GM20431 (cell line): ENCODE results near the gene PSMD8.

Experiments
- in situ Hi-C: fragments of 300-500 bp; cut with MseI, MboI; formaldehyde crosslinking; loops from one replicate; pipeline ENCODE4 v1.15.0; 2020; ENCODE audit warnings: low sequenced_read_pairs; ENCODE audit not compliant: unreplicated experiment

Gene PSMD8

GRCh38 chr19:38385804-38386257 is 11.5 kb downstream of the PSMD8 start:
- in situ Hi-C loops = no loop called here

GRCh38 chr19:38386300-38386970 is 12.1 kb downstream of the PSMD8 start:
- in situ Hi-C loops = no loop called here

DNA sequence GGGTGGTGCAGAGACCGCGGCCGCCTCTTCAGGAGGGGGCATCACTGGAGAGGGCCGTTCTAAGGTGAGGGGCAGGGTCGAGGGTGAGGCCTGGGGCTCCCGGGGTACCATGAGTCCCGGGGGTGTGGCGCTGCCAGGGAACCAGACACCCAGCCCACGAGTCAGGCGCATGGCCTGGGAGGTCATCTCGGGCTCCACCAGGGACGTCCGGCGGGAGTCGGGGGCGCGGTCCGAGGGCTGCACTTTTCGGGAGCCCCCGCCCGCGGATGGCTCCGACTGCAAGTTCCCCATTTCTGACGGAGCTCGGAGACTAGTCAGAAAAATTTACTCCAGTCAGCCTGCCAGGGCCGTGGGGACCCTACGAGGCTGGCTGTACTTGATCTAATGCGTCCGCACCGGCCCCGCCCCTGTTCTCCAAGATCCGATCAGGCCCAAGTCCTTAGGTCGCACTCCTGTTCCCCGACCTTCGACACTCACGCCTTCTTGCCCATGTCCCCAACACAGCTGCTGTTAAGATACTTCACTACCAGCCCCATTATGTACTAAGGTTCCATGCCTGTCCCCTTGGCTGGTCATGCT is 12.7 kb downstream of the PSMD8 start:
- in situ Hi-C loops = no loop called here

DNA sequence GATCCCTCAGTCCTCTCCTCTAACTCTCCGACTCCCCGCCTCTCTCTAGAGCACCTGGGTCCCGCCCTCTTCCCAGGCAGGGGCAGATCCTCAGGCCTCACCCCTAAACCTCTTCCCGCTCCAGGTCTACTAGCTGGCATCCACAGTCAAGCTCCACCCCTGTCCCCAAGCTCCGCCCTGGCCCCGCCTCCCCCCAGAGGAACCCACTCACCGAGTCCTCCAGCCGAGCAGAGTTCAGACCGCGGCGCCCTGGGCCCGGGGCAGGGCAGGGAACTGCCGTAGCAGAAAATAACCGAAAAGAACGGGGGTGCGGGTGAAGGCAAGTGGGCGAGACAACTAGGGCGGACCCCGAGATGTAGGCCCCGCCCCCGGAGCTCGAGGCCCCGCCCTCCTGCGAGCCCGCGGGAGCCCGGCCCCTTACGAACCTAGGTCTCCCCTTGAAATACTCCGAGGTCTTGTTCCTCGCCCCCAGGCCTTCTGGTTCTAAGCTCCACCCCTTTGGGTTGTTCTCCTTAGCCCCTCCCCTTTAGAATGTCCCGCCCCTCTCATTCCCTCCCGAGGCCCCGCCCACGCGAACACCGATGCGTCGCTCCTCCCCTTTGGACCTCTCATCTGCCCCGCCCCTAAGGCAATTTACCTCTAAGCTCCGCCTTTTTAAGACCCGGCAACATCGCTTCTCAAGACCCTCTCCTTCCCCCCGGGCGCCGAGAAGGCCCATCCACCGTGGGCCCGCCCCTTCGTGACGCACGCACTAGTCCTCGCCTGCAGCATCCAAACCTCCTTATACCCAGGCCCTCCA is 13.4 kb downstream of the PSMD8 start, which contains the start of gene GGN:
TSS of gene GGN (minus strand) at position 485 of the 799 bp plus-strand sequence. CDS start 773 bp downstream, outside the sequence.
- in situ Hi-C loops = no loop called here

DNA sequence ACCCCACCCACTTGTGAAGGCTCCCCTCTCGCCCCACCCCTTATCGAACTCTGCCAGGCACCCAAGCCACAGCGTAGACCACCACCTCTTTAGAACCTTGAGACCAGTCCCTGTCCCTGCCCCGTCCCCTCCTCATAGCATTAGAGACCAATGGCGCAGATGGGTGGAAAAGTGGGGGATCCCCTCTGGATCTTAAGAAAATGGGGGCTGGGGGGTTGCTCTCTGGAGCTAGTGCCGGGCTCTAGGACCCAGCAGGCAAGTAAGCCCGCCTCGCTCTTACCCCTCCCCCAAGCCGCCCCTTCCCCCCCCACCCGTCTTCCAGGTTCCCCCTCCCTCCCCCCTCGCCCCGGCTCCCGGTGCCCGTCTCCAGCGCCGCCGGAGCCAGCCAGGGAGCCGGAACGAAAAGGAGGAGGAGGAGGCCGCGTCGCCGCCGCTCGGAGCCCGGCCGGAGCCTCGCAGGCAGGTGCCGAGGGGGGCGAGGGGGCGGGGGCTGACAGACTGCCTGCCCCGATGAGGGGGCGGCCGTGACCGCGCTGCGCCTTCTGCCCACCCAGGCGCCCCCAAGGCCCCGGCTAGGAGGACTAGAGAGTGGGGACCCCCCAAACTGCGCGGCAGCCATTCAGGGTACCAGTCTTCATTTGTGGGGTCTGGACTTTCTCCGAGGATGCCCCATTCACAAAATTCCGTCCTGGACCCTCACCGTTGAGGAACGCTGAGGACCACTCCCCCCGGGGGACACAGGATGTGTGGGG is 14.2 kb downstream of the PSMD8 start, which contains the start of gene SPRED3:
TSS of gene SPRED3 (plus strand) at position 349 of the 752 bp plus-strand sequence. CDS start 1,606 bp downstream, outside the sequence.
- in situ Hi-C loops = no loop called here

DNA sequence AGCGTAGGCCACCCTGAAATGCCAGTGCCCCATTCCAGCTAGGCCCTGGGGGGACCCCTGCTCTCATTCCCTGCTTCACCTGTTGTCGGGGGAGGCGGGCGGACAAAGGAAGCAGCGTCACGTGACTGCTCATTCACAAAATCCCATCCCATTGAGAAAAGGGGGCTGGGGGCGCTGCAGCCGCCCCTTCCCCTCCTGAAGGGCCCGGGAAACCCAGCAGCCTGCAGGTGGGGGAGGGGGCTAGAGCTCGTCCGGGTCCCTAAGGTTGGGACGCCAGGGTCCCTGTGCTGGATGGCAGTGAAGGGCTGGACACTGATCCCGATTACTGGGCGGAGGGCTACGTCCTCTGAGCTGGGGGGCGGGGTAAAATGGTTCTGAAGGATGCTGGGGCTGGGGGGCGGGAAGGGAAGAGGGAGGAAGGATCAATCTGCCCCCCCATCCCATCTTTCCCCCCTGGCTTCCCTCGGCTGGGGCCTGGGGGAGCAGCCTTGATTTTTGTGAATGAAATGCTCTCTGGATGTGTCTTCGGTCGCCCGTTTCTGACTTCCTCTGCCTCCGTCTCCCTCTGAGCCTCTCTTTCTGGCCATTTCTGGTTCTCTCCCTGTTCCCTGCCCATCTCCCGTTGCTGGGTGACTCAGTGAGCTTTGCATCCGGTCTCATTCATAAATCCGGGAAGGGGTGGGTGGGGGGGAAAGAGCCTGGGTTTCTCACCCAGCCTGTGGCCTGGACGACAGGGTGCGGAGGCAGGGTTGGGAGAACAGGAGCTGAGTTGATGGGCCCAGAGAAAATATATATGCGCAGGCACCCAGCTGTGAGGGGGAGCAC is 14.9 kb downstream of the PSMD8 start:
- in situ Hi-C loops = no loop called here

- in situ Hi-C loops = no loop called here
Observed at GRCh38 chr19:38389957-38390924, 15.9 kb downstream of the PSMD8 start.

- in situ Hi-C loops = no loop called here
Observed at GRCh38 chr19:38391911-38392464, 17.6 kb downstream of the PSMD8 start.

DNA sequence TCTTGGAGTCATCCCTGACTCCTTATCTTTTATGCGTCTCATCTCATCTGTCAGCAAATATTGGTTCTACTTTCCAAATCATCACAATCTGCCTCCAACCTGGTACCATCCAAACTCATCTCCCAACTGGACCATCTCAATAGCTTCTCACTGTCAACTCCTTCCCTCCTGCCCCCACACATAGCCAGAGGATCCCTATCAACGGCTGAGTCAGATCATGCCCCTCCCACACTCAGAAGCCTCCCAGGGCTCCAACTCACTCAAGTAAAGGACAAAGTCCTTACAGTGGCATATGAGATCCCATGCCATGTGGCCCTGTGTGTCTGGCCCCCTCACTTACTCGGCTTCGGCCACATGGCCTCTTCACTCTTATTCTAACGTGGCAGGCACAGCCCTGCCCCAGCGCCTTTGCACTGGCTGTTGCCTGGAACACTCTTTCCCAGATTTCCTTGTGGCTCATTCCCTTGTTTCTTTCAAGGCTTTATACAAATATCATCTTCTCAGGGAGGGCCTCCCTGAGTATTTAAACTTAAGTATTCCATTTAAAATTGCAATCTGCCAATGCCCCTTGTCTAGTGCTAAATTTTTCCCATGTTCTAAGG is 18.4 kb downstream of the PSMD8 start:
- in situ Hi-C loops = no loop called here

GRCh38 chr19:38394488-38394887 is 20.1 kb downstream of the PSMD8 start:
- in situ Hi-C loops = no loop called here

GRCh38 chr19:38395381-38396114 is 21.2 kb downstream of the PSMD8 start:
- in situ Hi-C loops = no loop called here

- in situ Hi-C loops = no loop called here
Observed at GRCh38 chr19:38399081-38399480, 24.7 kb downstream of the PSMD8 start.

DNA sequence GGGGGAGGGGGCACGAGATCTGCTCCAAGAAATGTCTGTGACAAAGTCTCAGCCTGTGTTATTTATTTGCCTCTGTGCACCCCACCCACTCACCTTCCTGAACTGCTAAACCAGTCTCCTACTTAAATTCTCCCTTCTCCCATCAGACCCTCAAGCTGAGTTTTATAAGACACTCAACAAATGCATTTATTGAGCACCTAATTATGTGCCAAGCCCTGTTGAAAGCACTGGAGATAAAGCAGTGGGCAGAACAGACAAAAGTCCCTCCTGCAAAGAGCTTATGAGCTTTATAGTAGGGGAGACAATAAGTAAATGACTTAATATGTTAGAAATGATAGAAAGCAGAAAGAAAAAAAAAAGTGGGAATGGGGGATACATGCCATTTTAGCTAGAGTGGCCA is 25.2 kb downstream of the PSMD8 start:
- in situ Hi-C loops = no loop called here

GRCh38 chr19:38400361-38400760 is 26.0 kb downstream of the PSMD8 start:
- in situ Hi-C loops = no loop called here

DNA sequence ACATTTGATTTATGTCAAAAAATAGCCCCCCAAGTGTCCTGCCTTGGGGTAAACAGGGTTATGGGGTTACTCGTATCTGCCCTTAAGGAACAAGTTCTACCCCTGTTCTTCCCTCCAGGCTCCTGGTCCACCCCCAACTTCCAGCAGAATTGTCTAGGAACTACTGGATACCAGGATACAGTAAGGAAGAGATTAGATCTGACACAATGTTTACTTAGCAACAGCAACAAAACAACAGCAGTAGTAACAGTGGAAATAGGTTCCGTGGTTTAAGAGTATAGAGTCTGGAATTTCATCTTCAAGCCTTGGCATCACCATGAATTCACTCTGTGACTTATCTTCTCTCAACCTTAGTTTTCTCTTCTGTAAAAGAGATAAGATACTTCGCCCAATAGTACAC is 26.8 kb downstream of the PSMD8 start:
- in situ Hi-C loops = no loop called here

DNA sequence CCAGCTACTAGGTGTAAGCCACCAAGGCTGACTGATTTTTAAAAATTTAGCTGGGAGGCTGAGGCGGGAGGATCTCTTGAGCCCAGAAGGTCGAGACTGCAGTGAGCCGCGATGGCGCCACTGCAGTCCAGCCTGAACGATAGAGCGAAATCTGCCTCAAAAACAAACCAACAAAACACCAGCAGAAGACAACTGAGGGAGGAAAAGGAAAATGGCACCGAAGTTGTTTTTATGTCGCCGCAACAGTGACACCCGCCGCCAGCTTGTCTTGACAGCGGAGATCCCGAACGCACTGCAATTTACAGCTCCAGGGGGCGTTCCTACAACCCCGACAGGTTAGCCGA is 28.2 kb downstream of the PSMD8 start:
- in situ Hi-C loops = no loop called here
